ENCODE results near the gene GHR. TPM values are rescaled to one million over a fixed set of nuclear protein-coding genes. Genes with fewer than 3 reads are reported as not detected.
"Not testable (repeated sequence)": the region's sequence is repeated elsewhere in the genome, so short reads cannot be mapped to it uniquely, and the experiment has no call there.

The GHR gene
- total RNA-seq, 1 experiment from 2014 or later: 1.8 TPM

DNA sequence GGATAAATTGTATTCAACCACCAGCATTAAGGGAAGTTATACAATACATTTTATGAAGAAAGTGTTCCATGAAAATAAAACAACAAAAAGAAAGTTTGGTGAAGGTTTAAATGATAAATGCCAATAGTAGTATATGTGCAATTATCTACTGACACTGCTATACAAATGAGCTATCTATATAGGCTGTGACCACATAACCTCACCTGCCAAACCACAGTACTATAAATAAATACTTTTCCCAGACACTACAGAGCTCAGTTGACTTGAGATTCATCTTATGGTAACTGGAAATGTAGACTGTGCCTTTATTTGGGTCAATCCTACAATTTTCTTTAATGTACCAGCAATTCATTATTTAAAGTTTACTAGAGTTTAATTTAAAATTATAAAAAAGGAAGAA is 252.4 kb downstream of the GHR start:
- TF ChIP-seq, protein P1, sequence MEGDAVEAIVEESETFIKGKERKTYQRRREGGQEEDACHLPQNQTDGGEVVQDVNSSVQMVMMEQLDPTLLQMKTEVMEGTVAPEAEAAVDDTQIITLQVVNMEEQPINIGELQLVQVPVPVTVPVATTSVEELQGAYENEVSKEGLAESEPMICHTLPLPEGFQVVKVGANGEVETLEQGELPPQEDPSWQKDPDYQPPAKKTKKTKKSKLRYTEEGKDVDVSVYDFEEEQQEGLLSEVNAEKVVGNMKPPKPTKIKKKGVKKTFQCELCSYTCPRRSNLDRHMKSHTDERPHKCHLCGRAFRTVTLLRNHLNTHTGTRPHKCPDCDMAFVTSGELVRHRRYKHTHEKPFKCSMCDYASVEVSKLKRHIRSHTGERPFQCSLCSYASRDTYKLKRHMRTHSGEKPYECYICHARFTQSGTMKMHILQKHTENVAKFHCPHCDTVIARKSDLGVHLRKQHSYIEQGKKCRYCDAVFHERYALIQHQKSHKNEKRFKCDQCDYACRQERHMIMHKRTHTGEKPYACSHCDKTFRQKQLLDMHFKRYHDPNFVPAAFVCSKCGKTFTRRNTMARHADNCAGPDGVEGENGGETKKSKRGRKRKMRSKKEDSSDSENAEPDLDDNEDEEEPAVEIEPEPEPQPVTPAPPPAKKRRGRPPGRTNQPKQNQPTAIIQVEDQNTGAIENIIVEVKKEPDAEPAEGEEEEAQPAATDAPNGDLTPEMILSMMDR (IDR thresholded peaks at IDR 0.05; ENCODE audit: unreplicated experiment): no peak
- no peak overlapping the region for H3K4me3 Mint-ChIP-seq (ENCODE audit: unreplicated experiment)
- no TSS peak for BruUV-seq (replicated peaks)
- no peaks in the 10 kb centered on the region for H3K27me3 Mint-ChIP-seq (ENCODE audit: insufficient read depth, unreplicated experiment)
- H3K27ac Mint-ChIP-seq (ENCODE audit: low read depth, unreplicated experiment): no peak overlapping the region
- H3K36me3 Mint-ChIP-seq (ENCODE audit: insufficient read depth, unreplicated experiment): no peaks in the 10 kb centered on the region
- no peaks in the 10 kb centered on the region for H3K4me1 Mint-ChIP-seq (ENCODE audit: insufficient read depth, unreplicated experiment)
- POLR2A ChIA-PET: no interaction called here
- CTCF ChIA-PET: interaction anchor here (1.1 kb wide), 1 partner anchor 20 kb away, joined by 3 read pairs; no protein-coding TSS in a partner anchor
- intact Hi-C loops (cut with micrococcal nuclease): no loop called here
- DNase-seq (ENCODE audit: unreplicated experiment): no peak
- no peaks in the 10 kb centered on the region for H3K9me3 Mint-ChIP-seq (ENCODE audit: unreplicated experiment)

DNA sequence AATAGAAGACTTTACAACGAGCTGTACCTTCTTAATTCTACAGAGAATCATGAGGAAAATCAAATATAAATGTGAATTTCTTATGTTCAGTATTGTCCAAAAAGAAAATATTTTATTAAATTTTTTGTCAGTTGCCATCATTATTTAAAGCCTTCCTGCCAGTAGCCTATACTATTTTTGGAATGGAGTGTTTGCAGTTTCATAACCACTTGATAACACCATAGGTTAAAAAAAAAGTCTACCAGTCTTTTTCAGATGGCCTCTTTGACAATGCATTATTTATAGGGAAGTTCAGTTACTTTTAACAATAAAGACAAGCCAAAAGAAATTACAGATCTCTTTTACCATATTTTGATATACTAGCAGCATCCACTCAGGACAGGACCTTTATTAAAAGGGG is 253.1 kb downstream of the GHR start:
- H3K27ac Mint-ChIP-seq (ENCODE audit: low read depth, unreplicated experiment): no peak overlapping the region
- no peaks in the 10 kb centered on the region for H3K9me3 Mint-ChIP-seq (ENCODE audit: unreplicated experiment)
- ChIA-PET CTCF (interaction anchor here (0.6 to 0.7 kb wide), 5 partner anchors 54 to 1375 kb away, joined by 3 to 6 read pairs (median 4); no protein-coding TSS in a partner anchor), POLR2A (interaction anchor here (1.3 kb wide), 1 partner anchor 8 kb away, joined by 3 read pairs; no protein-coding TSS in a partner anchor)
- no peak for DNase-seq (ENCODE audit: unreplicated experiment)
- H3K4me1 Mint-ChIP-seq (ENCODE audit: insufficient read depth, unreplicated experiment): no peaks in the 10 kb centered on the region
- TF ChIP-seq, protein P1 (IDR thresholded peaks at IDR 0.05; ENCODE audit: unreplicated experiment): no peak
- intact Hi-C loops (cut with micrococcal nuclease): no loop called here
- BruUV-seq (replicated peaks): no TSS peak
- H3K4me3 Mint-ChIP-seq (ENCODE audit: unreplicated experiment): no peak overlapping the region
- H3K27me3 Mint-ChIP-seq (ENCODE audit: insufficient read depth, unreplicated experiment): no peaks in the 10 kb centered on the region
- no peaks in the 10 kb centered on the region for H3K36me3 Mint-ChIP-seq (ENCODE audit: insufficient read depth, unreplicated experiment)

GRCh38 chr5:42677156-42677842 is 254.1 kb downstream of the GHR start:
- Mint-ChIP-seq H3K36me3 (ENCODE audit: insufficient read depth, unreplicated experiment) (no peaks in the 10 kb centered on the region), H3K9me3 (ENCODE audit: unreplicated experiment) (no peaks in the 10 kb centered on the region), H3K4me1 (ENCODE audit: insufficient read depth, unreplicated experiment) (no peaks in the 10 kb centered on the region), H3K4me3 (ENCODE audit: unreplicated experiment) (no peak overlapping the region), H3K27ac (ENCODE audit: low read depth, unreplicated experiment) (no peak overlapping the region), H3K27me3 (ENCODE audit: insufficient read depth, unreplicated experiment) (no peaks in the 10 kb centered on the region)
- peak; percentile 9 for DNase-seq (ENCODE audit: unreplicated experiment)
- intact Hi-C loops (cut with micrococcal nuclease): no loop called here
- CTCF ChIA-PET: interaction anchor here (0.6 to 1.5 kb wide), 4 partner anchors 19 to 757 kb away, joined by 3 to 5 read pairs (median 4); no protein-coding TSS in a partner anchor
- no TSS peak for BruUV-seq (replicated peaks)
- TF ChIP-seq, protein P1 (IDR thresholded peaks at IDR 0.05; ENCODE audit: unreplicated experiment): no peak
- POLR2A ChIA-PET: interaction anchor here (1.3 kb wide), 1 partner anchor 9 kb away, joined by 3 read pairs; no protein-coding TSS in a partner anchor

DNA sequence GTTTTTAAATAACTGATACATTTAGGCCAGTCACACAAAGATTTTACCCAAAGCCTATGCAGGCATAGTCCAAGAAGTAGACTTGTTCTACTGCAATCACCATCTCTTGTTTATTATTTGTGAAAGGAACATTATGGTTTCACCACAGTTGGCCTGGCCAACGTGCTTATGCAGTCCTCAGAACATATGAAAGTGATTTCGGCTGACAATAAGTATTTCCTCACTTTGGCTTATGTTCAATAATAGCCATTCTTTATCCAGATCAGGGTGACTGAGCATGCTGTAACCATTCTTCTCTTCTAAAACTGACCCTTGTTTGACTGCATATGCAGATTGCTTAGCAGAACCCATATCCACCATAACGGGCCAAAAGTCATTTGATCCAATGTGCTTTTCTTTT is 256.8 kb downstream of the GHR start:
- ChIA-PET CTCF (no interaction called here), POLR2A (interaction anchor here (0.7 kb wide), 1 partner anchor 179 kb away, joined by 4 read pairs; no protein-coding TSS in a partner anchor)
- TF ChIP-seq, protein P1 (IDR thresholded peaks at IDR 0.05; ENCODE audit: unreplicated experiment): no peak
- no peak overlapping the region for H3K4me3 Mint-ChIP-seq (ENCODE audit: unreplicated experiment)
- DNase-seq (ENCODE audit: unreplicated experiment): no peak
- no peaks in the 10 kb centered on the region for H3K36me3 Mint-ChIP-seq (ENCODE audit: insufficient read depth, unreplicated experiment)
- no peaks in the 10 kb centered on the region for H3K9me3 Mint-ChIP-seq (ENCODE audit: unreplicated experiment)
- no TSS peak for BruUV-seq (replicated peaks)
- H3K27ac Mint-ChIP-seq (ENCODE audit: low read depth, unreplicated experiment): no peak overlapping the region
- no peaks in the 10 kb centered on the region for H3K27me3 Mint-ChIP-seq (ENCODE audit: insufficient read depth, unreplicated experiment)
- H3K4me1 Mint-ChIP-seq (ENCODE audit: insufficient read depth, unreplicated experiment): no peaks in the 10 kb centered on the region
- intact Hi-C loops (cut with micrococcal nuclease): no loop called here

- CTCF ChIA-PET; H3K4me3 Mint-ChIP-seq (ENCODE audit: unreplicated experiment); H3K27me3 Mint-ChIP-seq (ENCODE audit: insufficient read depth, unreplicated experiment): not testable (repeated sequence)
These were observed 261.8 kb downstream of the GHR start for GRCh38 chr5:42685078-42685477.

More at GRCh38 chr5:42685078-42685477, 261.8 kb downstream of the GHR start:
- DNase-seq (ENCODE audit: unreplicated experiment); H3K4me1 Mint-ChIP-seq (ENCODE audit: insufficient read depth, unreplicated experiment); H3K36me3 Mint-ChIP-seq (ENCODE audit: insufficient read depth, unreplicated experiment); H3K27ac Mint-ChIP-seq (ENCODE audit: low read depth, unreplicated experiment); intact Hi-C loops (cut with micrococcal nuclease); BruUV-seq (replicated peaks); H3K9me3 Mint-ChIP-seq (ENCODE audit: unreplicated experiment); POLR2A ChIA-PET: not testable (repeated sequence)

All from MCF 10A (cell line).